ENCODE measurements around the gene GLMP.

GRCh38 chr1:156319664-156320063 lies 24.2 kb upstream of the GLMP start:
- TF ChIP-seq CTCF (IDR thresholded peaks at IDR 0.05; ENCODE audit: extremely low read depth in 1 of 2, insufficient read depth in 1 of 2, low read depth in 1 of 2, low read length in 2 of 2) (peak; percentile 31 to 47), MAX (IDR thresholded peaks at IDR 0.05; ENCODE audit: insufficient read depth, insufficient read length) (no peak), POLR2A (IDR thresholded peaks at IDR 0.05; ENCODE audit: low read depth, low read length) (no peak), EZH2 (IDR thresholded peaks at IDR 0.05; ENCODE audit: borderline replicate concordance, low read depth, low read length, severe bottlenecking) (no peak)

All from endothelial cell of umbilical vein (primary cell).